HG03196 (cell line): ENCODE data around the gene CPEB1.

Experiments used
- ATAC-seq: cut with Tn5 transposase; IDR thresholded peaks from one replicate; pipeline ENCODE4 v1.9.1; 2021; ENCODE audit not compliant: unreplicated experiment

The CPEB1 gene

GRCh38 chr15:82595766-82596165 is 51.4 kb downstream of the CPEB1 start:
- ATAC-seq = no peak

DNA sequence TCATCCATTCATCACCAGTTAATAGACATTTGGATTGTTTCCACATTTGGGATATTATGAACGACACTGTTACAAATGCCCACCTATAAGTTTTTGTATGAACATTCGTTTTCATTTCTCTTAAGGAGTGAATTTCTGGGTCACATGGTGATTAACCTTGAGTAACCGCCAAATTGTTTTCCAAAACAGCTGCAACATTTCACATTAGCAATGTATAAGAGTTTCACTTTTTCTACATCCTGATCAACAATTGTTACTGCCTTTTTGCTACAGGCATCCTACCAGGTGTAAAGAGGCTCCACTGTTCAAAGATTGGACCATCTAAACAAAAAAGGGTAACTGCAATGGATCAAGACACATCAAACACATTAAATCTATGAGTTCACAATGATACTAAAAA is 52.0 kb downstream of the CPEB1 start:
- ATAC-seq = no peak

GRCh38 chr15:82587805-82588204 is 59.4 kb downstream of the CPEB1 start:
- no peak for ATAC-seq

DNA sequence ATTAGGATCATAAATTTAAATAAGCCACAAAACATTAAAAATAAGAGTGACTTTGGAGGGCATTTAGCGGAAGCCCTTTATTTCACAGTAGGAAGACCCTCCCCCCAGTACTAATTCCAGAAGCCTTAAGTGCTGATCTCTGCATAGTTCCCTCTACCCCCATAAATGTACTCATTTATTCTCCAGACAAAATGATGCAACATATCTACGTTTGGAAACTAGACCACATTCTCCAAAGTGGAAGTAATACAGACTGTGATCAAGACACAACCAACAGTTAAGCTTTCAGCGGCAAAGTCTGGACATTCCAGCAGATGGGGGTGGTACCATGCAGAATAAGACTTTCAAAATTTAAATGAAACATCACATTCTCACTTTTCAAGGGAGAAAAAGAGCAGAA is 62.1 kb downstream of the CPEB1 start:
- ATAC-seq = no peak

DNA sequence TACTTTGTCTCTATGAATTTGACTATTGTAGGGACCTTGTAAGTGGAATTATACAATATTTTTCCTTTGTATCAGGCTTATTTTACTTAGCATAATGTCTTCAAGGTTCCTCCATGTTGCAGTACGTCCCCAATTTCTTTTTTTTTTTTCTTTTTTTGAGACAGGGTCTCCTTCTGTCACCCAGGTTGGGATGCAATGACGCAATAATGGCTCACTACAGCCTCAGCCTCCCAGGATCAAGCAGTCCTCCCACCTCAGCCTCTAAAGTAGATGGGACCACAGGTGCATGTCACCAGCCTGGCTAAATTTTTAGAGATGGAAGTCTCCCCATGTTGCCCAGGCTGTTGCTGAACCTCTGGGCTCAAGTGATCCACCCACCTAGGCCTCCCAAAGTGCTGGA is 66.5 kb downstream of the CPEB1 start:
- no peak for ATAC-seq

DNA sequence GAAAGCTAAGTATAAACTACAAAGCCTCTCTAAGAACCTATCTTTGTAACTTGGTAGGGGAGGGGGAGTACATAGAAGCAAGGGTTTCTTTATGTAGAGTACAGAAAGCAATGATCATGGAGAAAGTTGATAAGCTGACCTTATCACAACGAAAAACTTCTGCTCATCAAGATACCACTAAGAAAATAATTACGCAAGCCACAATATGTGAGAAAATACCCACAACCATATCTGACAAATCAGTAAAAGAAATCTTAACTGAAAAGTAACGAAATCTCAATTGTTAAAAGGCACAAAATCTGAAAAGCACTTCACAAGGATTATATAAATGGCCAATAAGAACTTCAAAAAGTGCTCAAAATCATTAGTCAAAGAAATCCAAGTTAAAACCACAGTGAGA is 71.8 kb downstream of the CPEB1 start:
- no peak for ATAC-seq

GRCh38 chr15:82572986-82573385 is 74.2 kb downstream of the CPEB1 start:
- ATAC-seq = no peak

DNA sequence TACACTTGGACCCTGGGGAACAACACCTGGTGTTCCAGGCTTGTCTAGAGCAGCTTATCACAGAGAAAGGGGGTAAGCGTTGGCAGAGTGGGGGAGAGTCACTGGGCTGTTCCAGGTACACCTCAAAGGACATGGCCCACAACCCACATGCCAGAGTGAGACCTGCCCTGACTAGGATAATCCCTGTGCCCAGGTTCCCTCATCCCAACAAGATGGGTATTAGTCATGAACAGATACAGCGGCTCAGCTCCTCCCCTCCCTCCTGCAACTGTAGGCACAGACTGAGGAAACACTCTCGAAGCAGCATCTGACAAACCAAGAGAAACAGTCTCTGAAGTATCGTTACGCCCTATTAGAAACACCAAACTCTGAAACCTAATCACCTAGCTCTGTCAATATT is 74.9 kb downstream of the CPEB1 start:
- ATAC-seq = no peak

- no peak for ATAC-seq
Observed at GRCh38 chr15:82571722-82572222, 75.4 kb downstream of the CPEB1 start.

GRCh38 chr15:82570721-82571508 is 76.2 kb downstream of the CPEB1 start:
- no peak for ATAC-seq

DNA sequence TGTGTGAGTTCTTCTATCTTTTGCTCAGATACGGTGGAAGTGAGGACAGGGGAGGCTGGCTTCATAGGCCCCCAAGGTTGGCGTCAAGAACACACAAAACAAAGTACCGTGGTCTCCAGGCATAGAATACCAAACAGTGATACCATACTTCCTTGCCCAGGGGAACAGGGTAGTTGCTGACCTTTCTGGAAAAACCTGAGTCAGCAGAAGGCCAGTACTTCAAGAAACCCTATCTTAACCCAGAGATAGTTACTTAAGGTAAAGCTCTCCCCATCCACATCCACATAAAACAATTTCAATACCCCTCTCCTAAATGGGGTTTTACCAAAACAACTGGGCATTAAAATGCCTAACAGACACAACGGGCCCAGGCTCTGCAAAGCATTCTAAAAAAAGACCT is 77.3 kb downstream of the CPEB1 start:
- ATAC-seq = no peak

DNA sequence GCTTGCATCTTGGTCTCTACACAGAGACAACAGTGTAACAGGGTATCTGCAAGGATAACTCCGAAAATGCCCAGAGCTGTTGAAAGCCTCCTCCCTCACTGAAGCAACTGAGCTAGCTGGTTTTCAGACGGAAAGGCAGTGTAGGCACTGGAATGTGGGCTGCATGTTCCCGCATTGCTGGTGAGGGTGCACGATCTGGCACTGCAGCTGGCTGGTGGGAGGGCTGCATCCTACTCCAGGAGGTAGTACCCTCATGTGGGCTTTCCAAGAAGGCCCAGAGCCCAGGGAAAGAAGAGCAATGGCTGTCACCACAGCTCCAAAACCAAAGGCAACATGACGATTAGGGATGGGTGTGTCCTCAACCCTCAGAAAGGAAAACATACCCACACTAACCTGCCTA is 78.2 kb downstream of the CPEB1 start:
- ATAC-seq = no peak

- ATAC-seq = no peak
Observed at GRCh38 chr15:82567661-82568060, 79.5 kb downstream of the CPEB1 start.

DNA sequence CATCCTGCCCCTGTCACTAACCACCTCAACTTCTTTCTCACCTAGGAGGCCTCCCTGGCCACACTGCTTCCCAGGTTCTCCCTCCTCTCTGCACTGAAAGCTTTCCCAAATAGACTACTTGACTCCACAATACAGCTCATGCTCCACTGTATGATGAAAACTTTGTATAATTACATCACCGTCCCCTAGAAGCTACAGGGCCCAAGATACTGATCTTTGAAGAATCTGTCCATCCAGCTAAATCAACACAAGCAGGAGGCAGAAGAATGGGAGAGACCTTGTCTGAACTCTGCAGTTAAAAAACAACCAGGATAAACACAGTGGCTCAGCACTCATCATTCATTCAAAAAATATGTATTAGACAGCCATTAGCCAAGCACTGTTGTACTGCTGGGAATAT is 80.5 kb downstream of the CPEB1 start:
- no peak for ATAC-seq

DNA sequence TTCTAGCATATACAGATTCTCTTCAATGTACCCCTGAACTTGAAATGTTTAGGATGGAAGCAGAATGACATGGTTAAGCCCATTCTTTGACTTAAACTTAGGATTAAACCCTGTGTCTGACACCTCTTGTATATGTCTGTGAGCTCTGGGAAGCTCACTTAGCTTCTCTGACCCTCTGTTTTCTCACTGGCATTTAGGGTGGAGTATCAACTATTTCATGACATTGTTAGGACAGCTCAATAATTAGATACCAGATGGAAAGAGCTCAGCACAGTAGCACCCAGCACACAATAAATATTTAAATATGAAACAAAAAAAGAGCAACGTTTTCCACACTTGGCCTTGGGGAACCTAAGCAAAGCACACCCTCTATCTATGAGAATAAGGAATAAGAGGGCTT is 88.7 kb downstream of the CPEB1 start:
- ATAC-seq = no peak

DNA sequence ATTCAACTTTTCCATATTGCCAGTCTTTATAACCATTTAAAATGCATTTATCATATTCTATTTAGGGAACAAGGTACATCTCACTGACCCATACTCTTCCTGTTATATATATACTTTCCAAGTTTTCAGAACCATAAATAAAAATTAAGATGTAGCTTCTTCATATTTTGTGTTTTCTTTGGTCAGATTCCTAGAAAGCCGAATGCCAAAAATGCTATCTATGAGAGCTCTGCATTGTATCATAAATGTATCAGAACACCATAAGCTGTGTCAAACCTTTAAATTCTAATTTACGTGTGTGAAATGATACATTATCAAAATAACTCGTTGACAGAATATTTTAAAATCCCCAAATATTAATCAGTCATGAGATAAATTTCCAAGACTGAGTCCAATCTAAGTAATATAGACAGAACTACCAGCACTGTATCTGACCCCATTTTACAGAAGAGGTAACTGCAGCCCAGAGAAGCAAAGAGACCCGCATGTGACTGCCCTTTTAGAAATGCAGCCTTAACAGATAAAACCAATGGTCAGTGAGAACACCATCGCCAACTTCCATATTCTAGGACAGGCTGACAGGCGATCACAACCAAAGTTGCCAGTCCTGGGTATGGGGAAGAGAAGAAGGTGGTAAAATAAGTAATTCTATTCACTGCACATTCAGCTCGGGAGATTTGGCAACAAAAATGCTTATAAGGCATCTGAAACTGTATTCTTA is 90.7 kb downstream of the CPEB1 start:
- no peak for ATAC-seq

GRCh38 chr15:82554849-82555248 is 92.3 kb downstream of the CPEB1 start:
- no peak for ATAC-seq

GRCh38 chr15:82554351-82554750 is 92.8 kb downstream of the CPEB1 start:
- no peak for ATAC-seq

DNA sequence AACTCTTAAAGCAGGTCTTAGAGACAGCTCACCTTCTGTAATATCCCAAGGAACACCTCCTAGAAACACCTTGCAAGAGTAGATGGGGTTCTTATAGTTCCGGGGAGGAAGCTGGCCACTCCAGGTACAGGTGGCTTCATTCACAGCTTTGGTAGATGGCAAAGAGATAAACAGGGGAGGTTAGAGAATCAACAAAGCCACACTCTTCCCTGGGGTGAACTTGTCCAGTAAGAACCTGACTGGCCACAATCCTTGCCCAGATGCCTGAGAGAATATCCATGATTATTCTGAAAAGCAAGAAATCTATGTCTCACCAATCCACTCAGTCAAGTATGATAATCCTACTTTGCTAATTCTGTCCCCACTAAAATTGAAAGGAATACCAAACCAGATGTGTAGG is 93.3 kb downstream of the CPEB1 start:
- no peak for ATAC-seq

DNA sequence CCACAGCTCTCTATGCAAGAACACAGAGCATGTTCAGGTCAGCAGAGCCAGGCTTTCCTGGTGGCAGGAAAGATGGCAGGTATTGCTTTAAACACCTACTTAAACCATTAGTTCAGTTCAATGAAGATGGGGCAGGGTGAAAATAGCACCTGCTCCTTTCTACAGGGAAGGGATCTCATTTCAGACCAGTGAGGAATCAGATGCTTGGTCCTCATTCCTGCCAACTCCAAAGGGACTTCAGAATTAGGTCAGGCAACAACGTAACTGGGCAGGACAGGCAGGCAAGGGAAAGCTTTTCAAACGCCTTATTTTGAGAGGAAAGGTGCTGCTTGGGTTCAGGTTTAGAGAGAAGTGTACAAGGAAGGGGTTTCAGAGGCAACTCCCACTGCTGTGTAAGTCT is 94.3 kb downstream of the CPEB1 start:
- no peak for ATAC-seq

DNA sequence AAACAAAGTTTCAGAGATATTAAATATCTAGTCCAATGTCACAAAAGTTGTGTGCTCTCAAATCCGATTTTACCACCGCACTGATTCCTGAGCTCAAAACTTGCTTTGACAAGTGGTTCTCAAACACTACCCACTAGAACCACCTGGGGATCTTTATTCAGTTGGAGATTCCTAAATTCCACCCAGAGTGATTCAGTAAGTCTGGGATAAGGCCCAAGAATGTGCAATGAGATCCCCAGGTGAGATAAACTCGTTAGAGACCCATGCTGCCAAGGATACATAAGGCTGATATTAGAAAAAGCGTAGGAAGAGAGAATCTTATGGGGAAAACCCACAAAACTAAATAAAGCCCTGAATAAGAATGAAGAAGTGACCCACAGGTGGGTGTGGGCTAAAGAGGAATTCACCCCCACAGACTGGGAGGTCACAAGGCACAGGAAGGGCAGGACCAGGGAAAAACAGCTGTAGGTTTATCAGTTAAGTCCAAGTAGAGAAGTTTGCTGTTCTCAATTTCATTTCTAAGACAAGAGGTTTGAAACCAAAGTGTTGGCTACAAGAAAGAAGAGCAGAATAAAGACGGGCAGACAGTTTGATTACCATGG is 95.4 kb downstream of the CPEB1 start:
- no peak for ATAC-seq

DNA sequence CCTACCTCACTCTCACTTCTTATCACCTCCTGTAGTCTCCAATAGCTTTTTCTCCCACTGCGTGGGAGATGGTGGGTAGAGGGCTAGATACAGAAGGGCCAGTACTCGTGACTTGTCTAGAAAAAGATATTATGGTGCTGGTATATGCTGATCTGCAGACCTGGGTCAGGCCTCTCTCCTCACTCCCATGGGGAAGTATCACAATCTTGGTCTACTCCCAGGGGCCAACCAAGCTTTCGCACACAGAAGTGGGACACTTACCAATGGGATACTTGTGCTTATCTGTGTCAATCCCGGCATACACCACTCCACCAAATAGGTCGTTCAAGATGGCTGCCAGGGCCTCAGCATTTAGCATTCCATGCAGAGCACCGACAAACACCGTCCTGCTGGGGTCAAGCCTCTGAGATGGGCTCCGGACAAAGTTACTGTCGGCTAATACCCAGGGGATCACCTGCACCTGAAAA is 97.9 kb downstream of the CPEB1 start:
- no peak for ATAC-seq
